ENCODE measurements around the gene ART3.
"Not testable (repeated sequence)": the region's sequence is repeated elsewhere in the genome, so short reads cannot be mapped to it uniquely, and the experiment has no call there.

Gene ART3

GRCh38 chr4:76074468-76074867 lies at the start of gene ART3:
ART3 (plus strand) TSS chr4:76074709; CDS start chr4:76075890, 1,181 bp downstream.
- DNase-seq (ENCODE audit: low spot score): no peak

DNA sequence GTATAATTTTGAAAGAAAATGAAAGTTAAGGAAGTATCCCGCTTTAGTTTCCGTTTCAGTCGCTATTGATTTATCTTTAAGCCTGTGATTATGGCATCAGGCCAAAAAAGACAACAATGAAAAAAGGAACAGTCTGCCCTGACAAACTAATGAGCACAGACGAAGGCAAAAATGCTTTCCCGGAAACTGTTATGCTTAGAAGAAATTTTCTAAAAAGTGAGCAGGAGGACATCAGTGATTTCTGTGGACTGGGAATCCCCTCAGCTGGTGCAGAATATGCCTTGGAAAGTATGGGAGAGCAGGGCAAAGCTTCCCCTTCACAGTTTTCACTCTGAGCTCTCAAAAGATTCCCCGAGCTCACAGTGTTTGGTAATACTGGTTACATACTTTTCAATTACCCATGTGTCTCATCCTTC lies 46.2 kb upstream of the ART3 start:
- DNase-seq (ENCODE audit: low spot score): no peak

GRCh38 chr4:76029300-76029699 lies 45.2 kb upstream of the ART3 start:
- DNase-seq (ENCODE audit: low spot score): no peak

DNA sequence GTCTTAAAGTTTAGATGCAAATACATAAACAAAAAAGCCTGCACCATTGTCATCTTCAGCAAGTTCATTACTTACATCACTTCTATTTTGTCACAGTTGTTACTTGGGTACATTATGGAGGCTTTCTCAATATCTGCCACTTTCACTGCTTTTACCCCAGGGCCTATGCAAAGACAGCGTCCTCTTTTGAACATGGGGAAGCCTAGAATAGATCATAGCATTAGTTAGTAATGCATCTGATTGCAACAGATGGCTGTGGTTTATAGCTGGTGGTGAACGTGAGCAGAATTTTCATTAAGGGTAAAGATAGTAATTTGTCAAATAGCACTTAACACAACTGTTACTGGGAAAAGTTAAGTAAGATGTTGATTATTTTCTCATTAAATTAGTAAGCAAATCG lies 39.4 kb upstream of the ART3 start:
- no peak for DNase-seq (ENCODE audit: low spot score)

- no peak for DNase-seq (ENCODE audit: low spot score)
These were observed 38.6 kb upstream of the ART3 start, which contains the start of gene CXCL11 for GRCh38 chr4:76035799-76036380. CXCL11 (minus strand) TSS chr4:76036070; CDS start chr4:76035987, 83 bp downstream.

DNA sequence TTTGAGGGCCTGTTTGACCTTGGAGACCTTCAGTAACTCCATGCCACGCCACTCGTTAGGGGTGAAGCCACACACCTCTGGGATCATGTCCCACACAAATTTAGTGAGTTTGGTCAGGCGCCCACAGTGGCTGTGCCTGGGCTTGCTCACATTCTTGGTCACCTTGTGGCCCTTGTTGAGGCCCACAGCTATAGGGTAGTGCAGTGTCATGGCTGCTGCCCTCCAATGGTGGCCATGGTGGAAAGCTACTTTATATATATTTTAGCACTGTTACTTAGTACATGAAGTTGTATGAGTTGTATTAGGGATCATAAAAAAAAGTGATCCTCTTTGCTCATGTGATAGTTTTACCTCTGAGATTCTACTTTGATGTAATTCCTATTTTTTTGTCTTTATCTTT lies 37.7 kb upstream of the ART3 start:
- DNase-seq (ENCODE audit: low spot score): no peak

- DNase-seq (ENCODE audit: low spot score): not testable (repeated sequence)
These were observed 32.1 kb upstream of the ART3 start for GRCh38 chr4:76042241-76042998.

GRCh38 chr4:76043306-76043705 lies 31.2 kb upstream of the ART3 start:
- DNase-seq (ENCODE audit: low spot score): not testable (repeated sequence)

DNA sequence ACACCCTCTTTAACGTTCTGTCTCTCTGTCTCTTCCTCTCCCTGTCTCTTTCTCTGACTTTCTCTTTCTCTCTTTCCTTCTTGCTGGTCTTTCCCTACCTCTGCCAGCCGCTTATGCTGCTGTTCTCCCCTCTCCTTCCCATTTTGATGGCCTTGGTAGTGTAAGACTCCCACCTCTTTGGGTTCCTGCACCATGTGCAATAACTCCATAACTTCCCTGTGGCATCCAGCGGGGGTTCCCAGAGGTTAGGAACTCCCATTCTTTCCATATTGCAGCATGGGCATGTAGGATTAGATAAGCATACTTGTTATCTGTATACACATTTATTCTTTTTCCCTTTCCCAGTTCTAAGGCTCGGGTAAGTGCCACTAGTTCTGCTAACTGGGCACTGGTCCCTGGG lies 29.8 kb upstream of the ART3 start:
- DNase-seq (ENCODE audit: low spot score): not testable (repeated sequence)

GRCh38 chr4:76049860-76050416 lies 24.6 kb upstream of the ART3 start:
- DNase-seq (ENCODE audit: low spot score): not testable (repeated sequence)

DNA sequence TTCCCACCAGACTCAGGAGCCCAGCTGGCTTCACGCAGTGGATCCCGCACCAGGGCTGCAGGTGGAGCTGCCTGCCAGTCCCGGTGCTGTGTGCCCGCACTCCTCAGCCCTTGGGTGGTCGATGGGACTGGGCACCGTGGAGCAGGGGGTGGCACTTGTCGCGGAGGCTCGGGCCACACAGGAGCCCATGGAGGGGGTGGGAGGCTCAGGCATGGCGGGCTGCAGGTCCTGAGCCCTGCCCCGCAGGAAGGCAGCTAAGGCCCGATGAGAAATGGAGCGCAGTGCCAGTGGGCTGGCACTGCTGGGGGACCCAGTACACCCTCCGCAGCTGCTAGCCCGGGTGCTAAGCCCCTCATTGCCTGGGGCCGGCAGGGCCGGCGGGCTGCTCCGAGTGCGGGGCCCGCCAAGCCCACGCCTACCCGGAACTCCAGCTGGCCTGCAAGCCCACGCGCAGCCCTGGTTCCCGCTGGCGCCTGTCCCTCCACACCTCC lies 23.9 kb upstream of the ART3 start:
- DNase-seq (ENCODE audit: low spot score): not testable (repeated sequence)

DNA sequence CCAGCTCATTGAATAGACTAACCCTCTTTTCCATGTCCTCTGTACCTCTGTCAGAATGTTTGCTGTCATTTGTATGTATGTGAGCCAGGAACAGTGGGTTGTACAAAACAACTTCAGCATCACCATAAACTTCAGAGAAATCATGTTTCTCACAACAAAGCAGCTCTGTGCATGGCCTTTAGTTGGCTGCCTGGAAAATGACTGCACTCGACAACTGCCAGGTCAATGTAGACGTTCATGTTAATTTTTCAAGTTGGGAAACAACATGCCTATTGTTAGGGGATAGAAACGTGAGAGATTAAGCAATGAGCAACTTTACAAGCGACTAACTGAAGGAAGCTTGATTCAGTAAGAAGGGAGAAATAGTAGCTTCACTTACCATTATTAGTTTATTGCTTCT lies 20.8 kb upstream of the ART3 start:
- no peak for DNase-seq (ENCODE audit: low spot score)

DNA sequence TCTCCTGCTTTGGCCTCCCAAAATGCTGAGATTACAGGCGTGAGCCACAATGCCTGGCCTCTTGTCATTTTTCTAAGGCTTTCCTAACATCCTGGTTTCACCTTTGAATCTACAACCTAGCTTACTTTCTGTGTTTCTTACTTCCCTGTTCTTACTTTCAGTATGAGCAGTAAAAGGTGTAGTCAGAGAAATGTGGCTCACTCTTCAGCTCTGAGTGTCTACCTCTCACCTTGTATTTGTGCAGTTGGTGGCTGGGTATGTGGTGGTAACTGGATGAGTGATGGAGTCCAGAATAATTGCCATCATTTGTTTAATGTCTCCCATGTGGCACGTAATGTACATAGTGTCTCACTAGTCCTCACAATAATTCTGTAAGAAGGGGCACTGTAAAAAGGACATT lies 19.5 kb upstream of the ART3 start:
- no peak for DNase-seq (ENCODE audit: low spot score)

GRCh38 chr4:76055421-76055820 lies 19.1 kb upstream of the ART3 start:
- DNase-seq (ENCODE audit: low spot score): no peak

- no peak for DNase-seq (ENCODE audit: low spot score)
These were observed 16.2 kb upstream of the ART3 start for GRCh38 chr4:76058302-76058701.

GRCh38 chr4:76058888-76059426 lies 15.6 kb upstream of the ART3 start:
- no peak for DNase-seq (ENCODE audit: low spot score)

DNA sequence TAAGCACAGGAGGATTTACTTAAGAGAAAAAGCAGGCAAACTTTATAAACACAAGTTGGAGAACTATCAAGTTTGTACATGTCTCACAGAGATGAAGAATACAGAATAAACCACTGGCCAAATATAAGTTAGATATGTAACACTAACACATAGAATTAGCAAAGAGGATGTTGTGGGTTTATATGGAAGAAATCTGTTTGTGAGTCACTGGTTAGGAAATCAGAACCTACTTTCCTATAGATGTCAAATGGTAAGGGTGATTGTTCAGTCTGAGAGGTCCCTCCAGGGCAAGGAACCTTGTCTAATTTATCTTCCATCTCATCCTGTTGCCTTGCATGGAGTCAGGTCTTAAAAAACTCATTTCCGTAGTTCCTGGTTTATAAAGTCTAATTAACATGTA lies 14.8 kb upstream of the ART3 start:
- no peak for DNase-seq (ENCODE audit: low spot score)

DNA sequence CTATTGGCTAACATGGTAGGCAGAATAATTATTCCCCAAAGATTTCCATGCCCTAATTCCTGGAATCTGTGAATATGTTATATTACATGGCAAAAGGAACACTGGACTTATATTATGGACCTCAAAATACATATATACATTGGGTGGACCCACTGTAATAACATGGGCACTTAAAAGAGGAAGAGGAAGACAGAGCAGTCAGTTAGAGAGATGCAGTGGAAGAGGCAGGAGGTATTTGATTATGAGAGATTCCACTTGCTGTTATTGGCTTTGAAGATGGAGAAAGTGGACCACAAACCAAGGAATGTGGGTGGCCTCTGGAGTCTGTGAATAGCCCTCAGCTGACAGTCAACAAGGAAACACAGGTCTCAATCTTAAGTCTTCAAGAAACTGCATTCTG lies 14.0 kb upstream of the ART3 start:
- DNase-seq (ENCODE audit: low spot score): no peak

GRCh38 chr4:76061421-76061820 lies 13.1 kb upstream of the ART3 start:
- no peak for DNase-seq (ENCODE audit: low spot score)

DNA sequence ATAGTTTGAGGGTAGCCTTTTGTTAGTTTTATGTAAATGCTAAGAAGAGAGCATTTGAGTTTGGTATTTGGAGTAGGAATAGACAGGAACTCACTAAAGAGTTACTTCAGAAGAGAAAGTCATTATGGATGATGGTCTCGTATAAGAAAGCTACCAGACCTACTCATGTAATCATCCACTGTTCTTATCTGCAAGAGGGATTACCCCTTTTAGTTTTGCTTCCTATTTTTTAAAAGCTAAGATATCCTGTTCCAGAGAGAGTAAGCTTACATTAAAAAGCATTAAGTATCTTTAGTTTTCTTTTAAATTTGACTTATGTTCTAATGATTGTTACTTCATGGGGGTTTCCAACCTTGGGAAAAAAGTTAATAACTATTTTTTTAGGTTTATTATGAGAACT lies 12.5 kb upstream of the ART3 start:
- DNase-seq (ENCODE audit: low spot score): no peak

- no peak for DNase-seq (ENCODE audit: low spot score)
These were observed 8.0 kb upstream of the ART3 start for GRCh38 chr4:76066546-76066945.

DNA sequence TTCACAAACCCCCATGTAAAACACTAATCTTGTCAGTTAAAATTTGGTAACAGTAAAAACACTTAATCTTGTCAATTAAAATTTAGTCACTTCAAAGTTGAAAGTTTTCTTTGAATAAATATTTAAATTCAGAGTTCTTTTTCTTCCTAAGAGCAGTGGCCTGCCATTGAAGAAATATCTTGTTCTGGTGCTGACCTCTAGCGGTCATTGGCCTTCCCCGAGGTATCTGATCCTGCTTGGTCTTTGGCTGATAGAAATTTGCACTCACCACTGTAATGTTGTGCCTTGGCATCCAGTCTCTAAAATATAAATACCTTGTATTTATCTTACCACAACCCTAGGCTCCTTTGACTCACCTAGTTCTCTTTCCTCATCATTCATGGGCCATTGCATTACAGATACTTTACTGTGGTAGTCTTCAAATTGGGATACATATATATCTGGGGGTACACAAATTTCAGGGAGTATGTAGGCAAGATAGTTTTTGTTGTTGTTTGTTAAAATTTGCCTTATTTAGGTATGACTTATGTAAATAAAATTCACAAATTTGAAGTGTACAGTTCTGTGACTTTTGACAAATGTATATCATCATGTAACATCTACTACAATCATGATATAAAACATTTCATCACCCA lies 6.7 kb upstream of the ART3 start:
- no peak for DNase-seq (ENCODE audit: low spot score)

Data from left forelimb (tissue), 1 donor.